Left forelimb (tissue), 1 donor: ENCODE data around the gene XRCC1.
"Not testable (repeated sequence)": the region's sequence is repeated elsewhere in the genome, so short reads cannot be mapped to it uniquely, and the experiment has no call there.

Experiments used
- DNase-seq: peaks from one replicate; pipeline ENCODE4 v3.0.0-alpha.2; 2018; ENCODE audit warnings: low spot score

XRCC1 gene

GRCh38 chr19:43519436-43520088, 55.8 kb downstream of the XRCC1 start:
- peak; percentile 85 for DNase-seq

- DNase-seq, result no peak
Measured at GRCh38 chr19:43518051-43518450, 57.3 kb downstream of the XRCC1 start.

GRCh38 chr19:43512399-43512798, 62.9 kb downstream of the XRCC1 start:
- DNase-seq, result not testable (repeated sequence)

GRCh38 chr19:43511324-43511723, 64.0 kb downstream of the XRCC1 start:
- DNase-seq, result no peak

- DNase-seq, result no peak
Measured at GRCh38 chr19:43510713-43511112, 64.6 kb downstream of the XRCC1 start.

GRCh38 chr19:43507880-43508279, 67.4 kb downstream of the XRCC1 start:
- no peak for DNase-seq

GRCh38 chr19:43506629-43507028, 68.7 kb downstream of the XRCC1 start:
- DNase-seq, result no peak

GRCh38 chr19:43505941-43506340, 69.4 kb downstream of the XRCC1 start:
- DNase-seq, result no peak

GRCh38 chr19:43505186-43505456, 70.2 kb downstream of the XRCC1 start:
- no peak for DNase-seq

- peak; percentile 70 for DNase-seq
Measured at GRCh38 chr19:43504426-43505185, 70.7 kb downstream of the XRCC1 start, which contains the start of gene PHLDB3. Gene PHLDB3, minus strand, starts transcription at chr19:43504746. Its CDS starts 628 bp downstream, at chr19:43504118.

GRCh38 chr19:43503501-43504425, 71.6 kb downstream of the XRCC1 start:
- DNase-seq, result peak; percentile 96

- no peak for DNase-seq
Measured at GRCh38 chr19:43502419-43502976, 72.8 kb downstream of the XRCC1 start.

- DNase-seq, result no peak
Measured at GRCh38 chr19:43501661-43502418, 73.5 kb downstream of the XRCC1 start.

GRCh38 chr19:43499042-43499441, 76.3 kb downstream of the XRCC1 start:
- no peak for DNase-seq

GRCh38 chr19:43498233-43498842, 77.0 kb downstream of the XRCC1 start:
- no peak for DNase-seq

- DNase-seq, result no peak
Measured at GRCh38 chr19:43496960-43497359, 78.4 kb downstream of the XRCC1 start.

GRCh38 chr19:43495082-43495481, 80.2 kb downstream of the XRCC1 start:
- DNase-seq, result no peak
